HUES6 (cell line): ENCODE results near the gene FRMD4A.
"Not testable (repeated sequence)": the region's sequence is repeated elsewhere in the genome, so short reads cannot be mapped to it uniquely, and the experiment has no call there.

Experiments used
- H3K27ac ChIP-seq: 2 replicates; pipeline ENCODE4 v1.7.0; 2013; ENCODE audit warnings: low read depth, mild to moderate bottlenecking, low read length, inconsistent platforms
- H3K27me3 ChIP-seq: 2 replicates; pipeline ENCODE4 v1.6.1; 2013; ENCODE audit warnings: low read length; ENCODE audit not compliant: control insufficient read depth, insufficient read depth
- H3K36me3 ChIP-seq: 2 replicates; pipeline ENCODE4 v1.6.1; 2013; ENCODE audit warnings: low read length; ENCODE audit not compliant: control insufficient read depth, insufficient read depth
- H3K4me1 ChIP-seq: 2 replicates; pipeline ENCODE4 v1.6.1; 2013; ENCODE audit warnings: low read length; ENCODE audit not compliant: control insufficient read depth, insufficient read depth
- H3K4me3 ChIP-seq: 2 replicates; pipeline ENCODE4 v1.5.1; 2013; ENCODE audit warnings: low read depth, low read length
- H3K9ac ChIP-seq: one replicate; pipeline ENCODE4 v1.6.1; 2013; ENCODE audit warnings: mild to moderate bottlenecking, low read length
- H3K9me3 ChIP-seq: 2 replicates; pipeline ENCODE4 v1.6.1; 2013; ENCODE audit warnings: low read depth, low read length; ENCODE audit not compliant: control insufficient read depth, insufficient read depth

Gene FRMD4A

GRCh38 chr10:14074062-14074884 lies 256.5 kb downstream of the FRMD4A start:
- Histone ChIP-seq H3K4me3 (no peak overlapping the region), H3K4me1 (peaks cover 4% of the 10 kb centered on the region; the same call in 1 of the 2 replicates), H3K36me3 (no peaks in the 10 kb centered on the region), H3K9ac (no peak overlapping the region), H3K9me3 (peaks cover 4% of the 10 kb centered on the region), H3K27ac (no peak overlapping the region), H3K27me3 (no peaks in the 10 kb centered on the region)

GRCh38 chr10:14072541-14072940 lies 258.2 kb downstream of the FRMD4A start:
- H3K36me3 ChIP-seq = no peaks in the 10 kb centered on the region
- H3K4me1 ChIP-seq = peaks cover 4% of the 10 kb centered on the region; the same call in 1 of the 2 replicates
- no peak overlapping the region for H3K4me3 ChIP-seq
- H3K9ac ChIP-seq = no peak overlapping the region
- no peaks in the 10 kb centered on the region for H3K9me3 ChIP-seq
- H3K27ac ChIP-seq = no peak overlapping the region
- no peaks in the 10 kb centered on the region for H3K27me3 ChIP-seq

DNA sequence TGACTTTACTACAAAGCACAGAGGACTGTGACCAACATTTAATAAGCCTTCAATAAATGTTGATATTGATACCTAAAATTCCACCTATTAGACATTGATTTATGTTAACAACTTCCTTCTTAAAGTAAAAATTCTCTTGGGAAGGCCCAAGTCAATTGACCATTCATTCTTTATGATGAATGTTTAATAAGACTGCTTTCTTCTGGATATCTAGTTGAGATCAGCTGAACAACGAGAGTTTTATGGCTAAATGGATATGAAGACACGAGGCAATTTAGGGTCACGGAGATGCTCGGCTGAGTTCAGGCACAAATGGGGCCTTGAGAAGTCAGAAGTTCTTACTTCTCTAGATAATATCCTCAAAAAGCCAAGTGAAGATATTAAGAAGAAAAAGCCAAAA lies 258.8 kb downstream of the FRMD4A start:
- no peak overlapping the region for H3K27ac ChIP-seq
- H3K9ac ChIP-seq = no peak overlapping the region
- H3K27me3 ChIP-seq = no peaks in the 10 kb centered on the region
- peaks cover 4% of the 10 kb centered on the region; the same call in 1 of the 2 replicates for H3K4me1 ChIP-seq
- no peaks in the 10 kb centered on the region for H3K36me3 ChIP-seq
- H3K9me3 ChIP-seq = no peaks in the 10 kb centered on the region
- H3K4me3 ChIP-seq = no peak overlapping the region

- H3K36me3 ChIP-seq = no peaks in the 10 kb centered on the region
- no peaks in the 10 kb centered on the region for H3K4me1 ChIP-seq
- H3K9me3 ChIP-seq = no peaks in the 10 kb centered on the region
- H3K9ac ChIP-seq = no peak overlapping the region
- no peak overlapping the region for H3K27ac ChIP-seq
- no peak overlapping the region for H3K4me3 ChIP-seq
- no peaks in the 10 kb centered on the region for H3K27me3 ChIP-seq
These were observed 262.0 kb downstream of the FRMD4A start for GRCh38 chr10:14068601-14069250.

- not testable (repeated sequence) for H3K27ac ChIP-seq, H3K9ac ChIP-seq, H3K27me3 ChIP-seq, H3K4me1 ChIP-seq, H3K9me3 ChIP-seq, H3K4me3 ChIP-seq, H3K36me3 ChIP-seq
These were observed 263.1 kb downstream of the FRMD4A start for GRCh38 chr10:14067638-14068037.

GRCh38 chr10:14066106-14066505 lies 264.6 kb downstream of the FRMD4A start:
- Histone ChIP-seq H3K4me3 (no peak overlapping the region), H3K27me3 (no peaks in the 10 kb centered on the region), H3K27ac (no peak overlapping the region), H3K9me3 (no peaks in the 10 kb centered on the region), H3K4me1 (no peaks in the 10 kb centered on the region), H3K9ac (no peak overlapping the region), H3K36me3 (no peaks in the 10 kb centered on the region)

DNA sequence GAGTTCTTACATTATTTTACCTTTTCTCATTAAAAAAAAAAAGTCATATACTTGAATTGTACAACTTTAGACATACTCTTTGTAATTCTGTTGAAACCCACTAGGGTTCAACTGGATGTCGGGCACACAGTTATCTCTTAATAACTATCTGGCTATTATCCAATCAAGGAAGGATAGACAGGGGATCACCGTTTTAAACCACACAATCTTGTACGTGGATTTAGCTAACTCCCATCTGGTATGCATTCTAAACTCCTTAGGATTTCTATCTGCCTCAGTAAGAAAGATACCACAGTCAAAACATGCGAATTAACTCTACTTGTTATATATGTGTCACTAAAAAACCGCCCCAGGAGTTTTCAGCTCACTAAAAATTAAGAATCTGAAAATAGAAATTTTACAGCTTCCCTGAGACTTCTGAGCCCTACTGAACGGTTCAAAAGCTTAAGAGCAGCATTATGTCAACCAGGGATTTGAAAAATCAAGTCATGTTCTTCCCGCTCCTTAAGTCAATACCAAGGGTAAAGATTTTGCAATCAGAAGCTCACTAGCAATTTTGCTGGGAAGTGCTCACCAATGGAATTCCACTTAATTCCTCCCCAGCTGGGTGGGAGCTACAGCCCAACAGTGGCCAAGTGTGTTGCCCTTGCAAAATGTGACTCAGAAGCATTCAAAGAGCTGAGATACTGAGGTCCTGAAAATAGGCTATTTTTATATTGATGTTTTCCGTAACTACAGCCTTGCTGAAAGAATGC lies 267.0 kb downstream of the FRMD4A start:
- Histone ChIP-seq H3K4me3 (no peak overlapping the region), H3K27ac (no peak overlapping the region), H3K4me1 (no peaks in the 10 kb centered on the region), H3K27me3 (no peaks in the 10 kb centered on the region), H3K36me3 (no peaks in the 10 kb centered on the region), H3K9me3 (no peaks in the 10 kb centered on the region), H3K9ac (no peak overlapping the region)

- Histone ChIP-seq H3K9me3 (no peaks in the 10 kb centered on the region), H3K27me3 (no peaks in the 10 kb centered on the region), H3K9ac (no peak overlapping the region), H3K4me3 (no peak overlapping the region), H3K36me3 (no peaks in the 10 kb centered on the region), H3K27ac (no peak overlapping the region), H3K4me1 (no peaks in the 10 kb centered on the region)
These were observed 268.0 kb downstream of the FRMD4A start for GRCh38 chr10:14062528-14063260.

DNA sequence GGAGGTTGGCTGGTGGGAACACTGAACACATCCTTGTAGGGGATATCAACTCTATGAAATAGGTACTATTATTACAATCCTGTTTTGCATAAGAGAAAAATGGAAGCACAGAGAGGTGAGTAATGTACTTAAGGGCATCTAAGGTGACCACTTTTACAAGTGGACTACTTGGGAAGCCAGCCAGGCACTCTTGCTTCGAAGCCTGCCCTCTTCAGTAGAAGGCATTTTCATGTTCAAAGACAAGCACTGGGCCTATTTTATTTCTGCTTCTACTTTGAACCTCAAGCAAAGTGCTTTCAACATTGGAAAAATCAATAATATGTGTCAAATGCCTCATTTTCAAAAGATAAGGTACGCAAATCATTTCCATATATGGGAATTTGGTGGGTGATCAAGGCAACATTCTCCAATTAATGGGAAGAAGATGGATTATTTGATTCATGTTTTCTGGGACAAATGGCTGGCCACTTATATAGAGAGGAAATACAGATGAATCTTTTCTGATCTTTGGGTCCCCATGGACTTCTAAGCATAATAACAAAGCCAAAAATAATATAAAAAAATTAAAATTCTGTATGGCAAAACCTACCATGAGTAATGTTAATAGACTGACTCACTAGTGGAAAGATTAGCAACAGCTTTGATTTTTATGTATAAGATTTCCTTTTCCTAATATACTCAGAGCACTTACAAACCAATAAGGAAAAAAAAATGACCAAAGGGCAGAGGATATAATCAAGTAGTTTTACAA lies 270.2 kb downstream of the FRMD4A start:
- H3K27ac ChIP-seq = no peak overlapping the region
- H3K36me3 ChIP-seq = no peaks in the 10 kb centered on the region
- H3K4me3 ChIP-seq = no peak overlapping the region
- peaks cover 11% of the 10 kb centered on the region for H3K4me1 ChIP-seq
- H3K9ac ChIP-seq = no peak overlapping the region
- H3K27me3 ChIP-seq = no peaks in the 10 kb centered on the region
- no peaks in the 10 kb centered on the region for H3K9me3 ChIP-seq

- no peak overlapping the region; the same call in 1 of the 2 replicates for H3K4me3 ChIP-seq
- H3K9me3 ChIP-seq = 0 out of 2 replicates have a peak, but pooled peaks cover 6% of the 10 kb centered on the region
- H3K9ac ChIP-seq = no peak overlapping the region
- peaks cover 11% of the 10 kb centered on the region for H3K4me1 ChIP-seq
- H3K27ac ChIP-seq = no peak overlapping the region
- no peaks in the 10 kb centered on the region for H3K36me3 ChIP-seq
- no peaks in the 10 kb centered on the region for H3K27me3 ChIP-seq
These were observed 274.0 kb downstream of the FRMD4A start for GRCh38 chr10:14056610-14057332.
